Stomach smooth muscle (tissue), 2 donors: Measurements from ENCODE around the gene NEO1.
"Not testable (repeated sequence)": the region's sequence is repeated elsewhere in the genome, so short reads cannot be mapped to it uniquely, and the experiment has no call there.

Source experiments
- H3K27ac ChIP-seq: one replicate; pipeline ENCODE4 v1.7.0; 2013; ENCODE audit warnings: mild to moderate bottlenecking, low read length, inconsistent platforms
- H3K27me3 ChIP-seq, 2 donors: one replicate each; pipeline ENCODE4 v1.7.0; 2013; ENCODE audit warnings: low read length in 2 of 2; ENCODE audit not compliant: insufficient read depth in 2 of 2, control insufficient read depth in 1 of 2
- H3K36me3 ChIP-seq, 2 donors: one replicate each; pipeline ENCODE4 v1.7.0; 2013; ENCODE audit warnings: low read length in 2 of 2; ENCODE audit not compliant: control insufficient read depth in 2 of 2, insufficient read depth in 2 of 2
- H3K4me1 ChIP-seq: one replicate; pipeline ENCODE4 v1.7.0; 2013; ENCODE audit warnings: low read length; ENCODE audit not compliant: control insufficient read depth, insufficient read depth
- H3K4me3 ChIP-seq, 2 donors: one replicate each; pipeline ENCODE4 v1.7.0; 2013; ENCODE audit warnings: low read length in 2 of 2
- H3K9ac ChIP-seq, 2 donors: one replicate each; pipeline ENCODE4 v1.7.0; 2013; ENCODE audit warnings: low read length in 2 of 2, mild to moderate bottlenecking in 1 of 2
- H3K9me3 ChIP-seq, 2 donors: one replicate each; pipeline ENCODE4 v1.7.0; 2013; ENCODE audit warnings: low read length in 2 of 2; ENCODE audit not compliant: control insufficient read depth in 2 of 2
- donor health status: healthy.
- donor health status: Pancreatic carcinoma.

Gene NEO1

GRCh38 chr15:73195166-73195565 is 142.9 kb downstream of the NEO1 start:
- Histone ChIP-seq H3K36me3 (no peaks in the 10 kb centered on the region), H3K27me3 (no peaks in the 10 kb centered on the region), H3K9ac (no peak overlapping the region), H3K4me1 (no peaks in the 10 kb centered on the region), H3K27ac (no peak overlapping the region), H3K9me3 (no peaks in the 10 kb centered on the region), H3K4me3 (no peak overlapping the region)

GRCh38 chr15:73196113-73196512 is 143.8 kb downstream of the NEO1 start:
- H3K4me3 ChIP-seq = no peak overlapping the region
- H3K9ac ChIP-seq = no peak overlapping the region
- H3K36me3 ChIP-seq = no peaks in the 10 kb centered on the region
- H3K27me3 ChIP-seq = no peaks in the 10 kb centered on the region
- no peaks in the 10 kb centered on the region for H3K9me3 ChIP-seq
- H3K27ac ChIP-seq = no peak overlapping the region
- no peaks in the 10 kb centered on the region for H3K4me1 ChIP-seq

DNA sequence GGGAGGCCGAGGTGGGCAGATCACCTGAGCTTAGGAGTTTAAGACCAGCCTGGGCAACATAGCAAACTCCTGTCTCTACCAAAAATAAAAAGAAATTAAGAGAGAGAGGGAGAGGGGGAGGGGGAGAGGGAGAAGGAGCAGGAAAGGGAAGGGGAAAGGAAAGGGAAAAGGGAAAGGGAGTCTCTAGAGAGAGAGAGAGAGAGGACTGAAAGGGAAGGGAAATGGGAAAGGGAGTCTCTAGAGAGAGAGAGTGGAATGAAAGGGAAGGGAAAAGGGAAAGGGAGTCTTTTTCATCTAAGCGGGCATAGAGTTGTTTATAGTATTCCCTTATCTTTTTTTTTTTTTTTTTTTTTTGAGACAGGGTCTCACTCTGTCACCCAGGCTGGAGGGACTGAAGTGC is 148.1 kb downstream of the NEO1 start:
- no peak overlapping the region for H3K27ac ChIP-seq
- no peak overlapping the region for H3K4me3 ChIP-seq
- H3K4me1 ChIP-seq = no peaks in the 10 kb centered on the region
- H3K36me3 ChIP-seq = peaks cover 0 to 4% of the 10 kb centered on the region in 2 donors
- H3K9me3 ChIP-seq = peaks cover 0 to 2% of the 10 kb centered on the region in 2 donors
- H3K9ac ChIP-seq = no peak overlapping the region
- H3K27me3 ChIP-seq = no peaks in the 10 kb centered on the region

GRCh38 chr15:73210630-73211029 is 158.4 kb downstream of the NEO1 start:
- H3K9ac ChIP-seq = no peak overlapping the region
- no peak overlapping the region for H3K4me3 ChIP-seq
- no peaks in the 10 kb centered on the region for H3K4me1 ChIP-seq
- H3K9me3 ChIP-seq = no peaks in the 10 kb centered on the region
- no peaks in the 10 kb centered on the region for H3K27me3 ChIP-seq
- no peaks in the 10 kb centered on the region for H3K36me3 ChIP-seq
- no peak overlapping the region for H3K27ac ChIP-seq

GRCh38 chr15:73212424-73212823 is 160.2 kb downstream of the NEO1 start:
- Histone ChIP-seq H3K27me3 (no peaks in the 10 kb centered on the region), H3K27ac (no peak overlapping the region), H3K36me3 (no peaks in the 10 kb centered on the region), H3K9me3 (no peaks in the 10 kb centered on the region), H3K4me1 (no peaks in the 10 kb centered on the region), H3K4me3 (no peak overlapping the region), H3K9ac (no peak overlapping the region)

DNA sequence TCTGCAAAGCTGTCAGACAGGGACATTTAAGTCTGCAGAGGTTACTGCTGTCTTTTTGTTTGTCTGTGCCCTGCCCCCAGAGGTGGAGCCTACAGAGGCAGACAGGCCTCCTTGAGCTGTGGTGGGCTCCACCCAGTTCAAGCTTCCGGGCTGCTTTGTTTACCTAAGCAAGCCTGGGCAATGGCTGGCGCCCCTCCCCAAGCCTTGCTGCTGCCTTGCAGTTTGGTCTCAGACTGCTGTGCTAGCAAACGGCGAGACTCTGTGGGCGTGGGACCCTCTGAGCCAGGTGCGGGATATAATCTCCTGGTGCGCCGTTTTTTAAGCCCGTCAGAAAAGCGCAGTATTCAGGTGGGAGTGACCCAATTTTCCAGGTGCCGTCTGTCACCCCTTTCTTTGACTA is 169.2 kb downstream of the NEO1 start:
- H3K27me3 ChIP-seq, H3K27ac ChIP-seq, H3K36me3 ChIP-seq, H3K9me3 ChIP-seq, H3K4me1 ChIP-seq, H3K4me3 ChIP-seq, H3K9ac ChIP-seq: not testable (repeated sequence)

DNA sequence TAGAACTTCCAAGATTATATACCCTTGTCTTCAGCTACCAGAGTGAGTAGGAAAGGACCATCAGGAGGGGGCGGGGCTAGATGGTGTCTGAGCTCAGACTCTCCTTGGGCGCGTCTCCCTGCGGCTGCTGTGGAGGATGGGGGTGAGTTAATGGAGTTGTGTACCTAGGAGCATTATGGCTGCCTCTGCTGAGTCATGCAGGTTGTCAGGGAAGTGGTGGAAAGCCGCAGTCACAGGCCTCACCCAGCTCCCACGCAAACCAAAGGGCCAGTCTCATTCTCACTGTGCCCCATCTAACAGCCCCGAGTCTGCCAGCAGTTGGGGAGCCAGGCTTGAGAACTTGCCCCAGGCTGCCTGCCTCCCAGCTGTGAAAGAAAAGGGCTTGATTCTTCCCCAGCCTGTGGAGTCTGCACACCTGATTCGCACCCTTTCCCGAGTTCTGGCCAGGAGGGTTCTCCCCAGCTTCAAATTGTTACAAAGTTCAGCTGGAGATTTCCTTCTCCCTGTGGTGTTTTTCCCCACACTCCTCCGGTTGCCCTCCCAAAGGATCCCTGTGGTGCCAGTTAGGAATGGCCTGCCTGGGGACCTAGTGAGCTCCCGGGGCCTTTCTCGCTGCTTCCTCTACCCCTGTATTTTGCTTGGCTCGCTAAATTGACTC is 173.2 kb downstream of the NEO1 start:
- H3K4me3 ChIP-seq = no peak overlapping the region
- no peaks in the 10 kb centered on the region for H3K27me3 ChIP-seq
- H3K9me3 ChIP-seq = no peaks in the 10 kb centered on the region
- no peak overlapping the region for H3K9ac ChIP-seq
- H3K36me3 ChIP-seq = no peaks in the 10 kb centered on the region
- no peak overlapping the region for H3K27ac ChIP-seq
- H3K4me1 ChIP-seq = peaks cover 3% of the 10 kb centered on the region

DNA sequence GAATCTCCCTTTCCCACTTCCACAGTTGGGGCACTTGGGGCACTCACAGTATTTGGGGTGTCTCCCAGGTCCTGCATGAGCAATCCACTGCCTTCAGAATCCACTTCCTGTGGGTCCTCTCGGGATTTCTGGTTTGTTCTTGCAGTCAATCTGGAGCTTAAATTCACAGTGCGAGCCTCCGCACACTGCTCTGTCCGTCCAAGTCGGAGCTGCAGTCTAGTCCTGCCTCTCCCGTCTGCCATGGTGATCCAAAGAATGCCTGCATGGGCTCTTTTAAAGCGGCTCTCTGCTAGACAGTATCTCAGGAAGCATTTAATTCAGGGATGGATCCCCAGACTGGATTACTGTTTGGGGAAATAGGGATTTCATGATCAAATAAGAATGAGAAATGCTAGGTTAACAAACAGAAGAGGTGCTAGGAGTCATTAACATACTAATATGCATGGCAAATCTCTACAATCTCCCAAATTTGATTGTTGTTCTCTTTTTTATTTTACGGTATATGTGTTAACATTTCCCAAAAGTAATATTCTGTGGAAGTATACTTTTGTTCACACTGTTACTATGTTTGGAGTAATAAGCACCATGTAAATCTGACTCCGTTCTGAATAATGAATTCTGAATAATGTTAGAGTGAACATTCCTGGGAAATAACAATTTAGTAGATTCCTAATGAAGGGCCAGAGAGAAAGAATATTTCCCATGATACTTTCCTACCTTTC is 174.0 kb downstream of the NEO1 start:
- H3K4me1 ChIP-seq = peaks cover 3% of the 10 kb centered on the region
- H3K36me3 ChIP-seq = no peaks in the 10 kb centered on the region
- H3K9me3 ChIP-seq = no peaks in the 10 kb centered on the region
- no peaks in the 10 kb centered on the region for H3K27me3 ChIP-seq
- no peak overlapping the region for H3K27ac ChIP-seq
- no peak overlapping the region for H3K4me3 ChIP-seq
- no peak overlapping the region for H3K9ac ChIP-seq

DNA sequence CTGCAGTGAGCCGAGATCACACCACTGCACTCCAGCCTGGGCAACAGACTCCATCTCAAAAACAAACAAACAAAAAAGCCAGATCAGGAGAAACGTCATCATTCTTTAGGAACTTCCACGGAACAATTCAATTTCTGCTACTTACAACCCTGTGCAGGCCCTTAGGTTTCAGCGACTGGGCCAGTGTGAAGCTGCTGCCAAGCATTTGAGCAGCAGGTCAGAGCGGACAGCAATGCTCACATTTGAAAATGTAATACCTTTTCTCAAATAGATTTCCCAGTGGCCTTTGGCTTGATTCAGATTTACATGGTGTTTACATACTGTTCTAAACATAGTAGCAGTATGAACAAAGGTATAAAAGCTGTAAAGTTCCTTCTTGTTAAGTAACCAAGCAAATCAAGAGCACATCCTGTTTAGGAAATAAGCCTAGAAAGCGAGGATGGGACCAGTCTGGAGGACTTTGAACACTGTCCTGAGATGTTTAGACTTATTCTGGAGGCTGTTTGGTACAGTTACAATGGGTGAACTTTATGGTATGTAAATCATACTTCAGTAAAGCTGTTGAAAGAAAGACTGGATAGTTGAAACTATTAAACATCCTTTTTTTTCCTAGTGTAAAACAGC is 175.3 kb downstream of the NEO1 start:
- Histone ChIP-seq H3K9ac (no peak overlapping the region), H3K4me1 (peaks cover 3% of the 10 kb centered on the region), H3K9me3 (no peaks in the 10 kb centered on the region), H3K27me3 (no peaks in the 10 kb centered on the region), H3K36me3 (no peaks in the 10 kb centered on the region), H3K4me3 (peak overlapping the region in 1 of 2 donors; percentile 29), H3K27ac (peak overlapping the region; percentile 26)

- no peak overlapping the region for H3K4me3 ChIP-seq
- H3K27me3 ChIP-seq = no peaks in the 10 kb centered on the region
- H3K36me3 ChIP-seq = no peaks in the 10 kb centered on the region
- peaks cover 3% of the 10 kb centered on the region for H3K4me1 ChIP-seq
- no peaks in the 10 kb centered on the region for H3K9me3 ChIP-seq
- no peak overlapping the region for H3K27ac ChIP-seq
- H3K9ac ChIP-seq = no peak overlapping the region
Measured at GRCh38 chr15:73228128-73228646, 175.9 kb downstream of the NEO1 start.
